Measurements from ENCODE around the gene GPN2. TPM values are rescaled to one million over a fixed set of nuclear protein-coding genes. Genes with fewer than 3 reads are reported as not detected.

GPN2 gene
- total and polyA plus RNA-seq, 9 of the 15 experiments (the other 6 are each of a cell fraction or from before 2014, with no cell fraction given) = 9.9 to 58.8 (median 20.4) TPM

- TF ChIP-seq PTRF (tag; IDR thresholded peaks at IDR 0.05) (no peak), MCM2 (IDR thresholded peaks at IDR 0.05; ENCODE audit: low read depth) (no peak), NCOA4 (IDR thresholded peaks at IDR 0.05; ENCODE audit: partially characterized antibody) (no peak), ZNF512 (tag; IDR thresholded peaks at IDR 0.05) (no peak), ZNF79 (CRISPR knock-in tag; IDR thresholded peaks at IDR 0.05; ENCODE audit: low read depth) (no peak), RREB1 (CRISPR knock-in tag; IDR thresholded peaks at IDR 0.05) (peak; percentile 83; the same call in 1 of the 2 replicates), HDAC1 (IDR thresholded peaks at IDR 0.05) (peak in 1 of 2 experiments; percentile 96; a peak in 3 of 4 replicates), PREB (CRISPR knock-in tag; IDR thresholded peaks at IDR 0.05) (peak; percentile 96; the same call in 1 of the 2 replicates), CBX1 (IDR thresholded peaks at IDR 0.05; ENCODE audit: low read depth) (no peak; the same call in 1 of the 2 replicates), OTX1 (CRISPR knock-in tag; IDR thresholded peaks at IDR 0.05) (no peak), MTA3 (IDR thresholded peaks at IDR 0.05; ENCODE audit: borderline replicate concordance) (peak; percentile 85)
- TF ChIP-seq, protein P1, sequence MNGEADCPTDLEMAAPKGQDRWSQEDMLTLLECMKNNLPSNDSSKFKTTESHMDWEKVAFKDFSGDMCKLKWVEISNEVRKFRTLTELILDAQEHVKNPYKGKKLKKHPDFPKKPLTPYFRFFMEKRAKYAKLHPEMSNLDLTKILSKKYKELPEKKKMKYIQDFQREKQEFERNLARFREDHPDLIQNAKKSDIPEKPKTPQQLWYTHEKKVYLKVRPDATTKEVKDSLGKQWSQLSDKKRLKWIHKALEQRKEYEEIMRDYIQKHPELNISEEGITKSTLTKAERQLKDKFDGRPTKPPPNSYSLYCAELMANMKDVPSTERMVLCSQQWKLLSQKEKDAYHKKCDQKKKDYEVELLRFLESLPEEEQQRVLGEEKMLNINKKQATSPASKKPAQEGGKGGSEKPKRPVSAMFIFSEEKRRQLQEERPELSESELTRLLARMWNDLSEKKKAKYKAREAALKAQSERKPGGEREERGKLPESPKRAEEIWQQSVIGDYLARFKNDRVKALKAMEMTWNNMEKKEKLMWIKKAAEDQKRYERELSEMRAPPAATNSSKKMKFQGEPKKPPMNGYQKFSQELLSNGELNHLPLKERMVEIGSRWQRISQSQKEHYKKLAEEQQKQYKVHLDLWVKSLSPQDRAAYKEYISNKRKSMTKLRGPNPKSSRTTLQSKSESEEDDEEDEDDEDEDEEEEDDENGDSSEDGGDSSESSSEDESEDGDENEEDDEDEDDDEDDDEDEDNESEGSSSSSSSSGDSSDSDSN (IDR thresholded peaks at IDR 0.05; ENCODE audit: borderline replicate concordance in 1 of 2, low read depth in 2 of 2, low read length in 2 of 2) = peak; percentile 27 to 41; a peak in 2 of 4 replicates
Observed at GRCh38 chr1:26889551-26890466, at the start of gene GPN2 (continued).

Measured in K562 (cell line).